HG03575 (cell line): ENCODE results near the gene MEAF6.
"Not testable (repeated sequence)": the region's sequence is repeated elsewhere in the genome, so short reads cannot be mapped to it uniquely, and the experiment has no call there.

ENCODE experiments used
- ATAC-seq: cut with Tn5 transposase; IDR thresholded peaks from one replicate; pipeline ENCODE4 v1.9.1; 2021; ENCODE audit not compliant: unreplicated experiment, insufficient number of reproducible peaks, low FRiP score; ENCODE audit errors: extremely low read depth

Gene MEAF6

GRCh38 chr1:37533317-37534093 is 18.9 kb upstream of the MEAF6 start:
- ATAC-seq = no peak

- not testable (repeated sequence) for ATAC-seq
Observed at GRCh38 chr1:37532418-37533156, 18.0 kb upstream of the MEAF6 start.

GRCh38 chr1:37529888-37530287 is 15.3 kb upstream of the MEAF6 start:
- not testable (repeated sequence) for ATAC-seq

GRCh38 chr1:37519613-37520012 is 5.0 kb upstream of the MEAF6 start:
- no peak for ATAC-seq

GRCh38 chr1:37518929-37519328 is 4.4 kb upstream of the MEAF6 start:
- ATAC-seq = not testable (repeated sequence)

- ATAC-seq = not testable (repeated sequence)
Observed at GRCh38 chr1:37518241-37518640, 3.7 kb upstream of the MEAF6 start.

- ATAC-seq = no peak
Observed at GRCh38 chr1:37517569-37517968, 3.0 kb upstream of the MEAF6 start.

- no peak for ATAC-seq
Observed at GRCh38 chr1:37515185-37516034, 844 bp upstream of the MEAF6 start.

GRCh38 chr1:37513795-37514349 is 694 bp downstream of the MEAF6 start:
- no peak for ATAC-seq

GRCh38 chr1:37509181-37509580 is 5.4 kb downstream of the MEAF6 start:
- ATAC-seq = no peak

- no peak for ATAC-seq
Observed at GRCh38 chr1:37506740-37507139, 7.8 kb downstream of the MEAF6 start.

GRCh38 chr1:37502791-37503190 is 11.8 kb downstream of the MEAF6 start:
- not testable (repeated sequence) for ATAC-seq

- ATAC-seq = no peak
Observed at GRCh38 chr1:37502104-37502503, 12.5 kb downstream of the MEAF6 start.

GRCh38 chr1:37501661-37502060 is 12.9 kb downstream of the MEAF6 start:
- no peak for ATAC-seq

- no peak for ATAC-seq
Observed at GRCh38 chr1:37498872-37499617, 15.5 kb downstream of the MEAF6 start.

GRCh38 chr1:37497832-37498231 is 16.7 kb downstream of the MEAF6 start:
- ATAC-seq = no peak

- no peak for ATAC-seq
Observed at GRCh38 chr1:37495875-37496274, 18.7 kb downstream of the MEAF6 start.

- ATAC-seq = no peak
Observed at GRCh38 chr1:37493336-37494098, 21.0 kb downstream of the MEAF6 start.
